Body of pancreas (tissue), 4 donors: ENCODE results near the gene PPP2R5E. TPM values are rescaled to one million over a fixed set of nuclear protein-coding genes. Genes with fewer than 3 reads are reported as not detected.

Experiments used
- ATAC-seq: fragments of 150-250 bp; one replicate; pipeline ENCODE4 v1.9.1; 2016
- DNase-seq, 4 donors: peaks; one replicate each; pipeline ENCODE4 v3.0.0-alpha.2; 2019
- H3K27ac ChIP-seq, 4 donors: fragments of 200-600 bp; sonication (generic); 1 replicate in 3 of 4; 2 replicates in 1 of 4; pipeline versions ENCODE4 v1.5.1 to v1.6.1; 2016 to 2019; ENCODE audit warnings: mild to moderate bottlenecking in 1 of 4, mixed read lengths in 1 of 4, moderate library complexity in 1 of 4
- H3K27me3 ChIP-seq, 2 donors: fragments of 200-600 bp; sonication (generic); one replicate each; pipeline ENCODE4 v1.6.0; 2016; ENCODE audit warnings: mild to moderate bottlenecking in 1 of 2
- H3K36me3 ChIP-seq, 2 donors: fragments of 200-600 bp; sonication (generic); replicated peaks in 1 of 2; 2 replicates each; pipeline ENCODE4 v1.5.1; 2016; ENCODE audit warnings: low read depth in 2 of 2; ENCODE audit not compliant: insufficient read depth in 1 of 2
- H3K4me1 ChIP-seq: fragments of 200-600 bp; sonication (generic); one replicate; pipeline ENCODE4 v1.6.0; 2016
- H3K4me3 ChIP-seq, 2 donors: fragments of 200-600 bp; sonication (generic); 1 replicate in 1 of 2; 2 replicates in 1 of 2; pipeline ENCODE4 v1.5.1; 2016 to 2019
- H3K9me3 ChIP-seq, 3 donors: fragments of 200-600 bp; sonication (generic); 1 replicate in 2 of 3; 2 replicates in 1 of 3; pipeline ENCODE4 v1.5.1; 2016
- POLR2A ChIP-seq, 3 donors: fragments of 450-650 bp; IDR thresholded peaks; one replicate each; pipeline ENCODE4 v1.6.1; 2016; ENCODE audit warnings: antibody characterized with exemption in 3 of 3, mild to moderate bottlenecking in 2 of 3
- WGBS, 2 donors: methylation state at CpG; one replicate each; pipeline ENCODE4 v1.1.5; 2017; 5-methylcytosine and 5-hydroxymethylcytosine counted together
- intact Hi-C: fragments of 100-400 bp; cut with DNase I; formaldehyde crosslinking; loops from one replicate; pipeline ENCODE4 v1.15.1; 2023
- total RNA-seq, 2 donors: library from RNA; depleted of rRNA; stranded (reverse); fragments of >200 nt; gene quantifications; one replicate each; pipeline ENCODE4 v1.1.0, GENCODE V29; 2016
- TF ChIP-seq, protein P1 (sequence below), 7 experiments: fragments of 450-650 bp in 4 of 7; fragments of 200-600 bp in 3 of 7; sonication (generic) in 3 of 7; IDR thresholded peaks; one replicate each; pipeline ENCODE4 v1.5.1; 2016 to 2019; ENCODE audit warnings: antibody characterized with exemption in 7 of 7

Gene PPP2R5E
- total RNA-seq, 2 donors from 2014 or later, result 9.2 to 12.5 TPM

DNA sequence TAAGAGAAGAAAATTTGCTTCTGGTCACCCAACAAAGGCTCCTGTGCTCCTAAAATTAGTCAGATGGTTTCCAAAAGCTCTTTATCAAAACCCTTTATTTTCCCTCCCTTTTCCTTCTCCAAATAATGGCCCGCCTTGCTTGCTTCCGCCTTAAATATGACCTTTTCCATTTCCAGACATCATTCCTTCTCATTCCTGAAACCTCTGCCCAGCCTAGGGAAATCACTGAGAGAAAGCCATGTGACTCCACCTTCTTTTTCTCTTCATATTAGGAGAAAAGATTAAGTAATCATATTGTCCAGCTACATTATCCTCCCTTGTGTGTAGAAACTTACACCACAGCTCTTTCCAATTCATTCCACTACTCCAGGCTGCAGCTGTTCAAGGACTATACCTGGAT lies 148.7 kb downstream of the PPP2R5E start:
- H3K27me3 ChIP-seq, result no peaks in the 10 kb centered on the region
- no peaks in the 10 kb centered on the region for H3K9me3 ChIP-seq
- H3K36me3 ChIP-seq, result peaks cover 0 to 3% of the 10 kb centered on the region in 2 donors
- ATAC-seq, result no peak
- H3K4me3 ChIP-seq, result no peak overlapping the region
- no peak for DNase-seq
- TF ChIP-seq, protein P1, sequence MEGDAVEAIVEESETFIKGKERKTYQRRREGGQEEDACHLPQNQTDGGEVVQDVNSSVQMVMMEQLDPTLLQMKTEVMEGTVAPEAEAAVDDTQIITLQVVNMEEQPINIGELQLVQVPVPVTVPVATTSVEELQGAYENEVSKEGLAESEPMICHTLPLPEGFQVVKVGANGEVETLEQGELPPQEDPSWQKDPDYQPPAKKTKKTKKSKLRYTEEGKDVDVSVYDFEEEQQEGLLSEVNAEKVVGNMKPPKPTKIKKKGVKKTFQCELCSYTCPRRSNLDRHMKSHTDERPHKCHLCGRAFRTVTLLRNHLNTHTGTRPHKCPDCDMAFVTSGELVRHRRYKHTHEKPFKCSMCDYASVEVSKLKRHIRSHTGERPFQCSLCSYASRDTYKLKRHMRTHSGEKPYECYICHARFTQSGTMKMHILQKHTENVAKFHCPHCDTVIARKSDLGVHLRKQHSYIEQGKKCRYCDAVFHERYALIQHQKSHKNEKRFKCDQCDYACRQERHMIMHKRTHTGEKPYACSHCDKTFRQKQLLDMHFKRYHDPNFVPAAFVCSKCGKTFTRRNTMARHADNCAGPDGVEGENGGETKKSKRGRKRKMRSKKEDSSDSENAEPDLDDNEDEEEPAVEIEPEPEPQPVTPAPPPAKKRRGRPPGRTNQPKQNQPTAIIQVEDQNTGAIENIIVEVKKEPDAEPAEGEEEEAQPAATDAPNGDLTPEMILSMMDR (IDR thresholded peaks at IDR 0.05), result no peak
- TF ChIP-seq POLR2A (IDR thresholded peaks at IDR 0.05), result no peak
- intact Hi-C loops, result loop anchor here (10.0 kb wide), 2 partner anchors 150 to 370 kb away; partner anchors contain the start of gene PPP2R5E
- no peak overlapping the region for H3K27ac ChIP-seq
- peaks cover 6% of the 10 kb centered on the region for H3K4me1 ChIP-seq
- 94 to 96% methylated on average over 2 of the region's 2 CpGs for whole genome bisulfite sequencing, 2 donors

DNA sequence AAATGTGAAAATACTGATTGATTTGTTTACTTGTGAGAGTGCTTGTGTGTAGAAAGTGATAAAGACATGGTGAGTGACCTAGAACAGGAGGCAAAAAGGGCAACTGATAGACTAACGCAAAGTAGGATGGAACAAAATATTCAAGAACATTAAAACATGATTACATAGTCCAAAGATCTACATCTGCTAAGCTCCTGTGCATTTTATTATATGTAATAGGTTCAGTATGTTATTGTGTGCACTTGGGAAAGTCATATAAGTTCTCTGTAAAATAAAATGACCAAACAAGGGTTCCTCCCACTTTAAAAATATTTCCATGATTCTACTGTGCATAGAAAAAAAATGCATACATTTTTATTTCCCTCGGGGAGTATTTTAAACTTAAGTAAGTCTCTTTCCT lies 150.2 kb downstream of the PPP2R5E start:
- H3K36me3 ChIP-seq, result peaks cover 0 to 3% of the 10 kb centered on the region in 2 donors

DNA sequence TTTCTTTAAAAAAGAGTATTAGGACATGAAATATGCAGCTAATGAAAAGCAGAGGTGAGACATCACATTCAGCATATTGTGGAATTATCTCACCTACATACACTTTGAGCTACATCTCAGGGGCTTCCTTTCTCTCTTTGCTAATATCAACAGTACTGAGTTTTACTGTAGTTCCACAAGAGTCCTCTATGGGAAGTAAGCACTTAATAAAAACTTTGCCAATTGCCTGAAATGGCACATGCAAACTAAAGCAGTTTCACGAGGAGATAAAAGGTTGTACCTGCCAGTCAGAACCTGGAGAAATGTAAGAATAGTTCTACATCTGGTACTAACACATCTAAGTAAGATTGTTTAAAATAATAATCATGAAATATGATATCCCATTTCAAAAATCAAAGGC lies 150.9 kb downstream of the PPP2R5E start:
- no peaks in the 10 kb centered on the region for H3K9me3 ChIP-seq
- peaks cover 6% of the 10 kb centered on the region for H3K4me1 ChIP-seq
- DNase-seq, result no peak
- ATAC-seq, result no peak
- no peak overlapping the region for H3K4me3 ChIP-seq
- no peaks in the 10 kb centered on the region for H3K27me3 ChIP-seq
- TF ChIP-seq POLR2A (IDR thresholded peaks at IDR 0.05), result no peak
- TF ChIP-seq, protein P1 (IDR thresholded peaks at IDR 0.05), result peak in 1 of 7 experiments; percentile 5
- WGBS, 2 donors, result 11 to 24% methylated on average over 1 of the region's 1 CpG
- peaks cover 0 to 3% of the 10 kb centered on the region in 2 donors for H3K36me3 ChIP-seq
- intact Hi-C loops, result loop anchor here (10.0 kb wide), 2 partner anchors 153 to 373 kb away; partner anchors contain the start of gene PPP2R5E
- H3K27ac ChIP-seq, result no peak overlapping the region

More for the DNA sequence above, 150.2 kb downstream of the PPP2R5E start:
- H3K9me3 ChIP-seq, result no peaks in the 10 kb centered on the region
- no peaks in the 10 kb centered on the region for H3K27me3 ChIP-seq
- DNase-seq (no peak), ATAC-seq (no peak)
- H3K4me3 ChIP-seq, result no peak overlapping the region
- TF ChIP-seq, protein P1 (IDR thresholded peaks at IDR 0.05), result no peak
- TF ChIP-seq POLR2A (IDR thresholded peaks at IDR 0.05), result no peak
- WGBS, 2 donors, result 46 to 51% methylated on average over 2 of the region's 2 CpGs
- no peak overlapping the region for H3K27ac ChIP-seq
- intact Hi-C loops, result loop anchor here (10.0 kb wide), 2 partner anchors 152 to 372 kb away; partner anchors contain the start of gene PPP2R5E
- H3K4me1 ChIP-seq, result peaks cover 6% of the 10 kb centered on the region

DNA sequence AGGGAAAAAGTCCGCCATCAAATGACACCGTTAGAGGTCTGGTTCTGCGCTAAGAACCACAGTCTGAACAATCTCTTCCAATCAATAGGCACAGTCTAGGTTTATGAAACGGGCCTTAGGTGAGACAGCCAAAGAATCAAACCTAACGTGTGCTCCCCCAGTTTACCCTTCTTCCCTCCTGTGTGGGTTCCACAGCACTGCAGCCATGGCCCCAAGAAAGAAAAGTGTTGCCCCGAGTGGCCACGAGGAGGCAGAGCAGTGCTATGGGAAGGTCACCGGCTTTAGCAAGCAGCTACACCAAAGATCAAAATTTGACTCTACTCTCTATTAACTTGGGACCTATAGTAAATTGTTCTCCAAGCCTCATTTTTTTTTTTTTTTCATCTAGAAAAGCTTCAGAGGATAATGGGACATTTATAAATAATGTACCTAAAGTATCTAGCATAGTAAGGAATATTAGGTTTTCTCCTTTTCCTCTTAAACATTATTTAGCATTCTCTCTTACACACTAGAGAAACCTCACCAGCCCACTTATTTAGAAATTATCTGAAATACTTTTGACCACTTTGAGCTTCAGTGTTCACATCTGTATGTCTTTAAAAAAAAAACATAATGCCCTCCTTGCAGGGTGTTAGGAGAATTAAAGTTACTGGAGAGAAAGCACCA lies 154.3 kb downstream of the PPP2R5E start:
- no peak overlapping the region for H3K4me3 ChIP-seq
- H3K36me3 ChIP-seq, result peaks cover 0 to 3% of the 10 kb centered on the region in 2 donors
- peak; percentile 56 to 69 (median 64) for DNase-seq
- TF ChIP-seq POLR2A (IDR thresholded peaks at IDR 0.05), result no peak
- TF ChIP-seq, protein P1 (IDR thresholded peaks at IDR 0.05), result peak; percentile 50 to 85 (median 70)
- no peaks in the 10 kb centered on the region for H3K9me3 ChIP-seq
- H3K27ac ChIP-seq, result no peak overlapping the region
- intact Hi-C loops, result no loop called here
- peak; percentile 86 for ATAC-seq
- 45 to 54% methylated on average over 8 of the region's 8 CpGs for WGBS, 2 donors
- no peaks in the 10 kb centered on the region for H3K27me3 ChIP-seq
- H3K4me1 ChIP-seq, result peaks cover 6% of the 10 kb centered on the region
